H9 (cell line): ENCODE data around the gene MROH2B. TPM values are rescaled to one million over a fixed set of nuclear protein-coding genes. Genes with fewer than 3 reads are reported as not detected.

ENCODE experiments used
- DNase-seq: peaks from one replicate; pipeline ENCODE4 v3.0.0-alpha.2; 2017
- H2AFZ ChIP-seq: one replicate; pipeline ENCODE4 v1.6.1; 2013; ENCODE audit warnings: mild to moderate bottlenecking, low read length, control low read depth, moderate library complexity
- H2AK5ac ChIP-seq: 2 replicates; pipeline ENCODE4 v1.6.1; 2013; ENCODE audit warnings: low read length, control low read depth, mixed read lengths; ENCODE audit not compliant: insufficient read length
- H2BK120ac ChIP-seq: one replicate; pipeline ENCODE4 v1.6.1; 2013; ENCODE audit warnings: low read depth, mild to moderate bottlenecking, low read length, control low read depth, inconsistent platforms; ENCODE audit not compliant: poor library complexity, severe bottlenecking
- H2BK12ac ChIP-seq: 2 replicates; pipeline ENCODE4 v1.6.1; 2013; ENCODE audit warnings: low read length, control low read depth, mixed read lengths, low read depth; ENCODE audit not compliant: insufficient read length
- H2BK15ac ChIP-seq: 2 replicates; pipeline ENCODE4 v1.6.1; 2013; ENCODE audit warnings: low read depth, low read length, control low read depth
- H2BK20ac ChIP-seq: one replicate; pipeline ENCODE4 v1.6.1; 2013; ENCODE audit warnings: low read depth, mild to moderate bottlenecking, low read length, control low read depth, inconsistent platforms; ENCODE audit not compliant: poor library complexity, severe bottlenecking
- H2BK5ac ChIP-seq: 2 replicates; pipeline ENCODE4 v1.6.1; 2013; ENCODE audit warnings: low read length, control low read depth, mixed read lengths; ENCODE audit not compliant: insufficient read length
- H3K14ac ChIP-seq: 2 replicates; pipeline ENCODE4 v1.6.1; 2013; ENCODE audit warnings: low read length, control low read depth; ENCODE audit not compliant: insufficient read depth
- H3K18ac ChIP-seq: 2 replicates; pipeline ENCODE4 v1.6.1; 2013; ENCODE audit warnings: low read depth, mild to moderate bottlenecking, mixed read lengths, low read length, control low read depth; ENCODE audit not compliant: insufficient read length
- H3K23ac ChIP-seq: 2 replicates; pipeline ENCODE4 v1.6.1; 2013; ENCODE audit warnings: low read length, control low read depth, mixed read lengths, low read depth; ENCODE audit not compliant: insufficient read length
- H3K23me2 ChIP-seq: 2 replicates; pipeline ENCODE4 v1.6.1; 2013; ENCODE audit warnings: low read depth, mild to moderate bottlenecking, mixed read lengths, low read length, control low read depth; ENCODE audit not compliant: insufficient read length, poor library complexity, severe bottlenecking
- H3K27ac ChIP-seq: 2 replicates; pipeline ENCODE4 v1.5.1; 2013; ENCODE audit warnings: low read length, control low read depth, mixed read lengths, low read depth; ENCODE audit not compliant: insufficient read length
- H3K27me3 ChIP-seq: 2 replicates; pipeline ENCODE4 v1.6.1; 2013; ENCODE audit warnings: low read length, control low read depth, inconsistent platforms; ENCODE audit not compliant: insufficient read depth
- H3K4ac ChIP-seq: 2 replicates; pipeline ENCODE4 v1.6.1; 2013; ENCODE audit warnings: low read depth, mild to moderate bottlenecking, control low read depth, inconsistent platforms, low read length, moderate library complexity
- H3K4me1 ChIP-seq: 2 replicates; pipeline ENCODE4 v1.6.1; 2013; ENCODE audit warnings: low read length, control low read depth, inconsistent platforms; ENCODE audit not compliant: insufficient read depth
- H3K4me2 ChIP-seq: 2 replicates; pipeline ENCODE4 v1.6.1; 2013; ENCODE audit warnings: low read length, control low read depth, mixed read lengths; ENCODE audit not compliant: insufficient read length, insufficient read depth
- H3K56ac ChIP-seq: 2 replicates; pipeline ENCODE4 v1.6.1; 2013; ENCODE audit warnings: low read depth, mild to moderate bottlenecking, mixed read lengths, low read length, control low read depth; ENCODE audit not compliant: insufficient read length
- H3K79me1 ChIP-seq: 2 replicates; pipeline ENCODE4 v1.6.1; 2013; ENCODE audit warnings: low read depth, mild to moderate bottlenecking, moderate library complexity, low read length, control low read depth, inconsistent platforms; ENCODE audit not compliant: insufficient read depth, poor library complexity, severe bottlenecking
- H3K79me2 ChIP-seq: 2 replicates; pipeline ENCODE4 v1.6.1; 2013; ENCODE audit warnings: low read length, control low read depth, inconsistent platforms; ENCODE audit not compliant: insufficient read depth
- H3K9ac ChIP-seq: 2 replicates; pipeline ENCODE4 v1.6.1; 2013; ENCODE audit warnings: low read length, control low read depth, mixed read lengths; ENCODE audit not compliant: insufficient read length; ENCODE audit errors: extremely low read depth
- H3K9me3 ChIP-seq: one replicate; pipeline ENCODE4 v1.6.1; 2013; ENCODE audit warnings: low read depth, low read length, inconsistent platforms; ENCODE audit not compliant: control insufficient read depth
- H3T11ph ChIP-seq: one replicate; pipeline ENCODE4 v1.6.1; 2013; ENCODE audit warnings: mild to moderate bottlenecking, low read length, control low read depth, inconsistent platforms
- H4K20me1 ChIP-seq: one replicate; pipeline ENCODE4 v1.6.1; 2013; ENCODE audit not compliant: control insufficient read depth, insufficient read length, insufficient read depth
- H4K5ac ChIP-seq: 2 replicates; pipeline ENCODE4 v1.6.1; 2013; ENCODE audit warnings: low read depth, mild to moderate bottlenecking, mixed read lengths, low read length, control low read depth; ENCODE audit not compliant: insufficient read length
- H4K8ac ChIP-seq: replicated peaks from 2 replicates; pipeline ENCODE4 v1.6.1; 2013; ENCODE audit warnings: low read length, control low read depth, mixed read lengths, low read depth; ENCODE audit not compliant: insufficient read length
- H4K91ac ChIP-seq: 2 replicates; pipeline ENCODE4 v1.6.1; 2013; ENCODE audit warnings: low read depth, mild to moderate bottlenecking, moderate library complexity, mixed read lengths, low read length, control low read depth; ENCODE audit not compliant: insufficient read length
- H3K27ac Mint-ChIP-seq, 3 experiments: 2 replicates in 2 of 3; 3 replicates in 1 of 3; pipeline ENCODE4 v1.8.0; 2020 to 2021; ENCODE audit warnings: mixed read lengths in 3 of 3, mild to moderate bottlenecking in 1 of 3, moderate library complexity in 1 of 3
- H3K27me3 Mint-ChIP-seq: 2 replicates; pipeline ENCODE4 v1.8.0; 2021; ENCODE audit warnings: low read depth, mild to moderate bottlenecking, moderate library complexity, mixed read lengths
- H3K36me3 Mint-ChIP-seq, 3 experiments: 2 replicates in 2 of 3; 3 replicates in 1 of 3; pipeline ENCODE4 v1.8.0; 2020 to 2021; ENCODE audit warnings: low read depth in 3 of 3, mixed read lengths in 3 of 3; ENCODE audit not compliant: insufficient read depth in 1 of 3
- H3K4me1 Mint-ChIP-seq, 2 experiments: 2 replicates each; pipeline ENCODE4 v1.8.0; 2020; ENCODE audit warnings: mixed read lengths in 2 of 2
- H3K4me3 Mint-ChIP-seq, 2 experiments: 2 replicates in 1 of 2; 3 replicates in 1 of 2; pipeline ENCODE4 v1.8.0; 2020 to 2021; ENCODE audit warnings: mild to moderate bottlenecking in 2 of 2, mixed read lengths in 2 of 2, moderate library complexity in 1 of 2
- H3K9me3 Mint-ChIP-seq, 2 experiments: 2 replicates in 1 of 2; 3 replicates in 1 of 2; pipeline ENCODE4 v1.8.0; 2020; ENCODE audit warnings: mild to moderate bottlenecking in 2 of 2, mixed read lengths in 2 of 2, moderate library complexity in 1 of 2
- CTCF ChIP-seq: fragments of 200-600 bp; sonication (generic); conservative IDR thresholded peaks from 3 replicates; pipeline ENCODE4 v1.8.0; 2021; ENCODE audit warnings: antibody characterized with exemption, mild to moderate bottlenecking
- total RNA-seq: library from RNA; stranded (reverse); gene quantifications from 2 replicates; pipeline ENCODE4 v1.2.1, GENCODE V29; 2021

Gene MROH2B
- total RNA-seq, 1 experiment from 2014 or later: not detected

GRCh38 chr5:40987349-40987748 lies 83.8 kb downstream of the MROH2B start:
- no peaks in the 10 kb centered on the region; the same call in 1 of the 2 replicates for H3K27me3 Mint-ChIP-seq
- no peak overlapping the region for H3K18ac ChIP-seq

More at GRCh38 chr5:40987349-40987748, 83.8 kb downstream of the MROH2B start:
- H2BK20ac ChIP-seq: no peak overlapping the region
- no peak overlapping the region for H3K4me3 Mint-ChIP-seq
- no peaks in the 10 kb centered on the region for H3K27me3 ChIP-seq
- no peak overlapping the region for H2AK5ac ChIP-seq
- H3K9me3 Mint-ChIP-seq: no peaks in the 10 kb centered on the region; a peak in 3 of 5 replicates
- H3K36me3 Mint-ChIP-seq: no peaks in the 10 kb centered on the region
- no peak overlapping the region for H2AFZ ChIP-seq
- H3K27ac ChIP-seq: no peak overlapping the region
- H3K79me1 ChIP-seq: no peaks in the 10 kb centered on the region
- H3T11ph ChIP-seq: no peak overlapping the region
- no peak overlapping the region for H4K8ac ChIP-seq
- no peak overlapping the region for H3K4ac ChIP-seq
- H2BK12ac ChIP-seq: no peak overlapping the region
- H2BK15ac ChIP-seq: no peak overlapping the region
- no peak for TF ChIP-seq CTCF
- H3K4me1 Mint-ChIP-seq: no peaks in the 10 kb centered on the region
- no peaks in the 10 kb centered on the region for H3K79me2 ChIP-seq
- no peak overlapping the region for H3K56ac ChIP-seq
- no peaks in the 10 kb centered on the region for H3K23me2 ChIP-seq
- H3K23ac ChIP-seq: no peak overlapping the region
- no peak overlapping the region for H3K27ac Mint-ChIP-seq
- H4K20me1 ChIP-seq: no peaks in the 10 kb centered on the region
- no peak for DNase-seq
- no peak overlapping the region for H4K91ac ChIP-seq
- H3K9ac ChIP-seq: no peak overlapping the region
- H2BK5ac ChIP-seq: no peak overlapping the region
- no peaks in the 10 kb centered on the region for H3K9me3 ChIP-seq
- H3K4me1 ChIP-seq: no peaks in the 10 kb centered on the region
- no peak overlapping the region for H2BK120ac ChIP-seq
- no peak overlapping the region for H4K5ac ChIP-seq
- no peak overlapping the region for H3K4me2 ChIP-seq
- H3K14ac ChIP-seq: no peak overlapping the region
